K562 (cell line): ENCODE measurements around the gene PDE12. TPM values are rescaled to one million over a fixed set of nuclear protein-coding genes. Genes with fewer than 3 reads are reported as not detected.
A peak's percentile ranks its signal among the peaks of the same experiment; 100 is the strongest.

Source experiments
- DEAF1 ChIP-seq: fragments of 450-650 bp; formaldehyde crosslinking; IDR thresholded peaks from 2 replicates; pipeline ENCODE4 v1.4.0; 2020; ENCODE audit warnings: mild to moderate bottlenecking, moderate library complexity
- KAT7 ChIP-seq: sonication (generic); formaldehyde crosslinking; IDR thresholded peaks from 2 replicates; pipeline ENCODE4 v1.8.0; 2022; ENCODE audit warnings: missing genetic modification reagents, mild to moderate bottlenecking, borderline replicate concordance
- PPARD ChIP-seq: fragments of 250-450 bp; sonication (Bioruptor Pico); IDR thresholded peaks from 2 replicates; pipeline ENCODE4 v1.8.0; 2022; ENCODE audit warnings: inconsistent platforms, mild to moderate bottlenecking, moderate library complexity
- RBM25 ChIP-seq: fragments of 200-400 bp; formaldehyde crosslinking; IDR thresholded peaks from 2 replicates; pipeline ENCODE4 v1.6.1; 2018; ENCODE audit warnings: low read length, low read depth, moderate library complexity; ENCODE audit not compliant: severe bottlenecking
- REST ChIP-seq, 2 experiments: fragments of 450-650 bp; formaldehyde crosslinking in 1 of 2; IDR thresholded peaks; 2 replicates each; pipeline versions ENCODE4 v1.4.0 to v1.6.1; 2014 to 2020; ENCODE audit warnings: mild to moderate bottlenecking in 2 of 2, borderline replicate concordance in 1 of 2, low read depth in 1 of 2
- TEAD2 ChIP-seq: fragments of 450-650 bp; IDR thresholded peaks from 2 replicates; pipeline ENCODE4 v1.6.1; 2016; ENCODE audit warnings: missing genetic modification characterization, control low read depth, missing compliant biosample characterization
- XRCC3 ChIP-seq: fragments of 450-650 bp; IDR thresholded peaks from 2 replicates; pipeline ENCODE4 v1.6.1; 2017; ENCODE audit warnings: mild to moderate bottlenecking, moderate library complexity
- YBX1 ChIP-seq: fragments of 450-650 bp; IDR thresholded peaks from 2 replicates; pipeline ENCODE4 v1.7.1; 2016; ENCODE audit warnings: mild to moderate bottlenecking
- ZNF24 ChIP-seq: fragments of 450-650 bp; IDR thresholded peaks from 2 replicates; pipeline ENCODE4 v1.6.1; 2016
- ZNF518B ChIP-seq: fragments of 250-450 bp; sonication (Bioruptor Pico); IDR thresholded peaks from 2 replicates; pipeline ENCODE4 v1.5.0; 2021; ENCODE audit warnings: mild to moderate bottlenecking, moderate library complexity
- ZNF655 ChIP-seq: fragments of 250-450 bp; sonication (Bioruptor Pico); IDR thresholded peaks from 2 replicates; pipeline ENCODE4 v1.5.0; 2021
- ZZZ3 ChIP-seq: fragments of 450-650 bp; IDR thresholded peaks from 2 replicates; pipeline ENCODE4 v1.6.1; 2016; ENCODE audit warnings: antibody characterized with exemption, mild to moderate bottlenecking, moderate library complexity
- polyA plus RNA-seq, 8 experiments: library from polyadenylated mRNA; depleted of rRNA in 4 of 8; stranded (reverse) in 5 of 8; unstranded in 3 of 8; fragments of >200 nt; fragmentation: Nextera tagmentation in 2 of 8; fragmentation: Illumina TruSeq in 1 of 8; extraction: Ambion mirVana in 2 of 8; extraction: Trizol in 1 of 8; gene quantifications; 2 replicates each; pipeline versions ENCODE4 v1.2.1 to v1.2.3, GENCODE V29; 2011 to 2014; ENCODE audit warnings: inconsistent platforms in 1 of 8, missing spikeins in 1 of 8
- total RNA-seq, 7 experiments: library from RNA; depleted of rRNA in 6 of 7; stranded (reverse); fragments of >200 nt in 6 of 7; fragmentation: Illumina TruSeq in 2 of 7; extraction: Trizol in 2 of 7; gene quantifications; 2 replicates each; pipeline versions ENCODE4 v1.2.1 to v1.2.3, GENCODE V29; 2011 to 2021; ENCODE audit warnings: low replicate concordance in 1 of 7

The PDE12 gene
- total and polyA plus RNA-seq, 9 of the 15 experiments (the other 6 are each of a cell fraction or from before 2014, with no cell fraction given): 2.1 to 20.5 (median 10.0) TPM

GRCh38 chr3:57555738-57556458, at the start of gene PDE12 (continued):
- TF ChIP-seq REST (IDR thresholded peaks at IDR 0.05; ENCODE audit: borderline replicate concordance) (0 out of 2 replicates have a peak, but pooled peaks have one; percentile 32), REST (CRISPR knock-in tag; IDR thresholded peaks at IDR 0.05; ENCODE audit: low read depth) (no peak), ZZZ3 (peak; percentile 85; the same call in 1 of the 2 replicates), ZNF24 (no peak), KAT7 (CRISPR knock-in tag) (no peak; the same call in 1 of the 2 replicates), TEAD2 (no peak), YBX1 (no peak), ZNF518B (CRISPR knock-in tag) (no peak), PPARD (CRISPR knock-in tag) (no peak), ZNF655 (CRISPR knock-in tag) (no peak), XRCC3 (no peak), DEAF1 (CRISPR knock-in tag) (no peak), RBM25 (no peak)
